GM12878 (cell line): ENCODE measurements around the gene COL9A2. TPM values are rescaled to one million over a fixed set of nuclear protein-coding genes. Genes with fewer than 3 reads are reported as not detected.

ENCODE experiments used
- ATAC-seq: fragments of 200-7000 bp; cut with Tn5 transposase; 3 replicates; pipeline ENCODE4 v1.9.1; 2020; ENCODE audit warnings: mild to moderate bottlenecking, moderate library complexity
- BruUV-seq: library from RNA; stranded (reverse); fragments of 400-500 nt; replicated peaks from 2 replicates; lab custom pipeline; 2021; lab: Mats Ljungman, UMichigan
- CTCF ChIA-PET: fragments of 300-600 bp; sonication (Branson Sonifier 250); formaldehyde crosslinking; extraction: SDS; loops from one replicate; lab custom pipeline; 2021; ENCODE audit warnings: inconsistent platforms; lab: Yijun Ruan, JAX
- POLR2A ChIA-PET: fragments of 350-600 bp; formaldehyde crosslinking; extraction: SDS; loops from one replicate; lab custom pipeline; 2021; ENCODE audit warnings: inconsistent platforms; lab: Charles Lee
- RAD21 ChIA-PET: fragments of 300-600 bp; sonication (Branson Sonifier 250); formaldehyde crosslinking; loops from one replicate; lab custom pipeline; 2023; ENCODE audit warnings: antibody characterized with exemption; ENCODE audit not compliant: unreplicated experiment; lab: Charles Lee
- SMC1A ChIA-PET: fragments of 300-600 bp; sonication (Branson Sonifier 250); formaldehyde crosslinking; loops from one replicate; lab custom pipeline; 2023; ENCODE audit not compliant: unreplicated experiment, uncharacterized antibody; lab: Charles Lee
- DNase-seq: peaks from one replicate; pipeline ENCODE4 v3.0.0-alpha.2; 2011; ENCODE audit warnings: low read depth, low spot score
- FAIRE-seq: peaks from 3 replicates; lab custom pipeline; 2011; peaks lifted over from hg19 to GRCh38; lab: Jason Lieb, UNC
- H2AFZ ChIP-seq: 2 replicates; pipeline ENCODE4 v1.6.0; 2011; ENCODE audit warnings: low read depth, low read length, control low read depth; ENCODE audit not compliant: control insufficient read depth
- H3K27ac ChIP-seq: 2 replicates; pipeline ENCODE4 v1.5.1; 2011; ENCODE audit warnings: control low read depth; ENCODE audit not compliant: control insufficient read depth, insufficient read depth
- H3K27me3 ChIP-seq, 2 experiments: replicated peaks in 1 of 2; 2 replicates each; pipeline versions ENCODE4 v1.6.0 to v1.6.1; 2011; ENCODE audit warnings: low read length in 1 of 2; ENCODE audit not compliant: control insufficient read depth in 2 of 2, insufficient read depth in 2 of 2
- H3K36me3 ChIP-seq, 2 experiments: 2 replicates each; pipeline ENCODE4 v1.5.1; 2011; ENCODE audit warnings: low read length in 1 of 2; ENCODE audit not compliant: control insufficient read depth in 2 of 2, insufficient read depth in 2 of 2
- H3K4me1 ChIP-seq: 2 replicates; pipeline ENCODE4 v1.6.1; 2011; ENCODE audit warnings: mild to moderate bottlenecking, low read length, moderate library complexity, mixed read lengths; ENCODE audit not compliant: control insufficient read depth, insufficient read depth
- H3K4me2 ChIP-seq: 2 replicates; pipeline ENCODE4 v1.6.0; 2011; ENCODE audit warnings: control low read depth; ENCODE audit not compliant: control insufficient read depth, insufficient read depth
- H3K4me3 ChIP-seq: fragments of 200-600 bp; sonication (generic); 2 replicates; pipeline ENCODE4 v1.5.1; 2016
- H3K79me2 ChIP-seq: 2 replicates; pipeline ENCODE4 v1.6.0; 2011; ENCODE audit warnings: low read length; ENCODE audit not compliant: control insufficient read depth, insufficient read depth
- H3K9ac ChIP-seq: 2 replicates; pipeline ENCODE4 v1.8.0; 2011; ENCODE audit warnings: low read length, control low read depth, mixed read lengths; ENCODE audit not compliant: control insufficient read depth, insufficient read depth
- H3K9me3 ChIP-seq: replicated peaks from 3 replicates; pipeline ENCODE4 v1.5.1; 2011; ENCODE audit warnings: mild to moderate bottlenecking, low read length; ENCODE audit not compliant: control insufficient read depth, insufficient read depth
- H4K20me1 ChIP-seq: 2 replicates; pipeline ENCODE4 v1.6.0; 2011; ENCODE audit not compliant: control insufficient read depth, insufficient read depth
- BCL11A ChIP-seq: IDR thresholded peaks from 2 replicates; pipeline ENCODE4 v1.6.1; 2011; ENCODE audit warnings: low read depth, low read length
- BHLHE40 ChIP-seq, 2 experiments: fragments of 450-650 bp in 1 of 2; IDR thresholded peaks; 2 replicates each; pipeline ENCODE4 v1.6.1; 2011 to 2017; ENCODE audit warnings: low read depth in 2 of 2, borderline replicate concordance in 1 of 2, improper control_type of control experiment in 1 of 2, low read length in 1 of 2, mild to moderate bottlenecking in 1 of 2
- CEBPZ ChIP-seq: fragments of 150-350 bp; IDR thresholded peaks from 2 replicates; pipeline ENCODE4 v1.6.1; 2016; ENCODE audit warnings: low read depth, low read length
- EGR1 ChIP-seq, 2 experiments: IDR thresholded peaks; 1 replicate in 1 of 2; 2 replicates in 1 of 2; pipeline ENCODE4 v1.6.1; 2011 to 2012; ENCODE audit warnings: low read depth in 2 of 2, low read length in 2 of 2, borderline replicate concordance in 1 of 2, mild to moderate bottlenecking in 1 of 2, moderate library complexity in 1 of 2
- FOXM1 ChIP-seq: IDR thresholded peaks from 2 replicates; pipeline ENCODE4 v1.6.1; 2012; ENCODE audit warnings: low read depth, mild to moderate bottlenecking, inconsistent platforms, low read length, moderate library complexity
- LARP7 ChIP-seq: fragments of 450-650 bp; IDR thresholded peaks from 2 replicates; pipeline ENCODE4 v1.6.1; 2017; ENCODE audit warnings: mild to moderate bottlenecking
- RFX5 ChIP-seq: IDR thresholded peaks from 2 replicates; pipeline ENCODE4 v1.6.1; 2011; ENCODE audit warnings: low read depth, low read length, improper control_type of control experiment
- WGBS: methylation state at CpG from one replicate; pipeline ENCODE4 v1.1.6; 2016; ENCODE audit warnings: low lambda C conversion rate; ENCODE audit not compliant: insufficient replicate concordance, insufficient coverage; ENCODE audit errors: missing lambda C conversion rate; 5-methylcytosine and 5-hydroxymethylcytosine counted together
- in situ Hi-C: fragments of 300-500 bp; cut with MboI; formaldehyde crosslinking; loops from 9 replicates; pipeline ENCODE4 v1.14.3; 2018; ENCODE audit warnings: mixed read lengths
- intact Hi-C: fragments of 100-400 bp; cut with micrococcal nuclease; formaldehyde crosslinking; loops from one replicate; pipeline ENCODE4 v1.14.2; 2022; ENCODE audit not compliant: unreplicated experiment
- polyA plus RNA-seq, 11 experiments: library from polyadenylated mRNA; depleted of rRNA in 4 of 11; unstranded in 6 of 11; stranded (reverse) in 5 of 11; fragments of >200 nt; fragmentation: Nextera tagmentation in 4 of 11; fragmentation: Illumina TruSeq in 1 of 11; extraction: Ambion mirVana in 4 of 11; extraction: Trizol in 1 of 11; gene quantifications; 1 replicate in 1 of 11; 2 replicates in 10 of 11; pipeline versions ENCODE4 v1.2.1 to v1.2.3, GENCODE V29; 2011 to 2016; ENCODE audit warnings: inconsistent platforms in 2 of 11, missing spikeins in 2 of 11, low read depth in 1 of 11
- total RNA-seq, 4 experiments: library from RNA; depleted of rRNA in 3 of 4; stranded (reverse); fragments of >200 nt in 3 of 4; fragmentation: Illumina TruSeq in 1 of 4; extraction: Trizol in 1 of 4; gene quantifications; 2 replicates each; pipeline versions ENCODE4 v1.2.1 to v1.2.3, GENCODE V29; 2013 to 2021
- TF ChIP-seq, protein P1 (sequence below): IDR thresholded peaks from 2 replicates; pipeline ENCODE4 v1.6.1; 2012; ENCODE audit warnings: low read depth, low read length, improper control_type of control experiment

The COL9A2 gene
- total and polyA plus RNA-seq, 10 of the 15 experiments (the other 5 are each of a cell fraction or from before 2014, with no cell fraction given) = 3.1 to 63.3 (median 22.4) TPM

DNA sequence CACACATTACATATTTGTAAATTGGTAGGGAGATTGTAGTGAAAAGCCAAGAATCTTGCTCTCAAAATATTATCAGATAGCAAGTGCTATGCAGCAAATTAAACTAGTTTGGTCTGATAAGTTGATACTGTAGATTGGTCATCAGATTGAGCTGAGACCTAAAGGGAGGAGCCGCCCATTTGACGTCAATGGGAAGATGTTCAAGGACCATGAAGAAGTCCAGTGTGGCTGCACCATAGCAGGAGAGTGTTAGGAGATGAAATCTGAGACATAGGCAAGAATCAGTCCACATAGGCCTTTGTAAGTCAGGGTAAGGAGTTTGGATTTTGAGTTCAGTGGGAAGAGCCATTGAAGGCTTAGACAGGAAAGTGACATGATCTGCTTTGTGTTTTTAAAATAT lies 42.8 kb downstream of the COL9A2 start:
- ChIA-PET SMC1A (interaction anchor here (0.8 to 1.6 kb wide), 3 partner anchors 17 to 61 kb away, joined by 3 to 4 read pairs (median 3); no protein-coding TSS in a partner anchor), POLR2A (no interaction called here), RAD21 (no interaction called here), CTCF (interaction anchor here (1.6 to 1.7 kb wide), 3 partner anchors 41 to 121 kb away, joined by 5 to 8 read pairs (median 6); no protein-coding TSS in a partner anchor)
- Histone ChIP-seq H3K4me2 (no peak overlapping the region), H3K4me1 (peaks cover 5% of the 10 kb centered on the region; the same call in 1 of the 2 replicates), H3K36me3 (peaks cover 2 to 13% of the 10 kb centered on the region in 2 experiments), H3K27ac (no peak overlapping the region), H3K27me3 (no peaks in the 10 kb centered on the region), H3K79me2 (no peaks in the 10 kb centered on the region), H3K9me3 (no peaks in the 10 kb centered on the region), H2AFZ (no peak overlapping the region), H4K20me1 (no peaks in the 10 kb centered on the region), H3K4me3 (no peak overlapping the region), H3K9ac (no peak overlapping the region)
- DNase-seq = no peak
- intact Hi-C loops = no loop called here
- no peak for ATAC-seq
- in situ Hi-C loops = no loop called here
- 100% methylated on average over 2 of the region's 2 CpGs for WGBS
- no TSS peak for BruUV-seq
- FAIRE-seq = no peak
- no peak for TF ChIP-seq EGR1 (IDR thresholded peaks at IDR 0.05; ENCODE audit: borderline replicate concordance in 1 of 2, low read depth in 2 of 2, low read length in 2 of 2)
- no peak for TF ChIP-seq FOXM1
- TF ChIP-seq, protein P1, sequence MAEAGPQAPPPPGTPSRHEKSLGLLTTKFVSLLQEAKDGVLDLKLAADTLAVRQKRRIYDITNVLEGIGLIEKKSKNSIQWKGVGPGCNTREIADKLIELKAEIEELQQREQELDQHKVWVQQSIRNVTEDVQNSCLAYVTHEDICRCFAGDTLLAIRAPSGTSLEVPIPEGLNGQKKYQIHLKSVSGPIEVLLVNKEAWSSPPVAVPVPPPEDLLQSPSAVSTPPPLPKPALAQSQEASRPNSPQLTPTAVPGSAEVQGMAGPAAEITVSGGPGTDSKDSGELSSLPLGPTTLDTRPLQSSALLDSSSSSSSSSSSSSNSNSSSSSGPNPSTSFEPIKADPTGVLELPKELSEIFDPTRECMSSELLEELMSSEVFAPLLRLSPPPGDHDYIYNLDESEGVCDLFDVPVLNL = no peak
- TF ChIP-seq BHLHE40 (IDR thresholded peaks at IDR 0.05; ENCODE audit: borderline replicate concordance in 1 of 2, low read depth in 2 of 2, low read length in 1 of 2) = no peak
- TF ChIP-seq BCL11A = no peak
- no peak for TF ChIP-seq RFX5
- TF ChIP-seq CEBPZ = no peak
- no peak for TF ChIP-seq LARP7
